Measurements from ENCODE around the gene SHISAL1.

GRCh38 chr22:44353041-44353440, 40.3 kb upstream of the SHISAL1 start:
- TF ChIP-seq EZH2 (IDR thresholded peaks at IDR 0.05; ENCODE audit: borderline replicate concordance, low read depth, low read length, severe bottlenecking): no peak
- no peak for TF ChIP-seq CTCF (IDR thresholded peaks at IDR 0.05; ENCODE audit: extremely low read depth in 1 of 2, insufficient read depth in 1 of 2, low read depth in 1 of 2, low read length in 2 of 2)
- TF ChIP-seq MAX (IDR thresholded peaks at IDR 0.05; ENCODE audit: insufficient read depth, insufficient read length): no peak
- TF ChIP-seq JUN (IDR thresholded peaks at IDR 0.05; ENCODE audit: borderline replicate concordance, insufficient read depth, insufficient read length, low read depth): no peak
